ENCODE data around the gene ATAD3B.
"Not testable (repeated sequence)": the region's sequence is repeated elsewhere in the genome, so short reads cannot be mapped to it uniquely, and the experiment has no call there.

Gene ATAD3B

DNA sequence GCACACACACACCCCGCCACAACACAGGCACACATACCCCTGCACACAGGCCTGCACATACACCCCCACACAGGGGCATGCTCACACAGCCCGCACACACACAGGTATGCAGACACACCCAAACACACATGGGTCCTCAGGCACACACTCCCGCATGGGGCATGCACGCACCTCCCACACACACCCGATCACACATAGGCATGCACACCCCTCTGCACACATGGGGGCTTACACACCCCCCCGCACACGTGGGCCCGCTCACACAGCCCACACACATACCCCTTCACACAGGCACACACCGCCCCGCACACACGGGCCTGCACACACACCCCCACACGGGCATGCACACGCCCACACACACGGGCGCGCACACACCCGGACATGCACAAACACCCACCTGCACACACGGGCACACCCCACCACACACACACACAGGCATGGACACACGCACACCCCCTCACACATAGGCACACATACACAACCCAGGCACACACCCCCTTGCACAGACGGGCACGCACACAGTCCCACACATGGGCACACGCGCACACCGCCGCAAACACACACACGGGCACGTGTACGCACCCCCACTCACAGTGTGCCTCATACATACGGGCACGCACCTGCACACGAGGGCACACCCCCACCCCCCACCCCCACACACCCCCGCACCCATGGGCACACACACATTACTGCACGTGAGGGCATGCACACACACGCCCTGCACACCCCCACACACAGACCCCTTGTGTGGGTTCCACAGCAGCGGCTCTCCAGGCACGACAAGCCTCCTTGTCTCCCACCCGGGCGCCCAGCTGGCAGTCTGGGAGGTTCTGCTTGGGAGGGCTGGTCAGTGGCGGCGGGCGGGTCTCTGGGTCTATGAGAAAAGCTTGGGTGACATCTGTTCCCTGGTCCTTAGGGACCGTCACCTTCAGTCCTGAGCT lies 8.3 kb downstream of the ATAD3B start:
- DNase-seq (ENCODE audit: low read depth in 2 of 2) = no peak

DNA sequence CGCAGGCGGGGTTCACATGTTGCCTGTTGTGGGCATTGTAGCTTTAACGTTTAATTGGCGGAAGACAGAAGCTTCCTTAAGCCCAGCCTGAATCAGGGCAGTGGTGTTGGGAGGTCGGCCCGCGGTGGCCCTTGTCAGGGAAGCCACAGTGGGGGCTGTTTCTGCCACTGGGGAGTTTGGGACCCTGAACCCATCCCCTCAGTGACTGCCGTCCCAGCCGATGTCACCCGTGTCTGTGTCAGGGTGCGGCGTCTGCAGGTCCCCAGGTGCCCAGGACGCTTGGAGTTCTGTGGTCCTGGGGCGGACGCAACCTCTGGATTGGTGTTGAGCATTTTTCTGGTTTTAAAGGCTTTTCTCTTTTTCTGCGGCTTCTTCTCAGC lies 8.9 kb downstream of the ATAD3B start:
- not testable (repeated sequence) for DNase-seq (ENCODE audit: low read depth in 2 of 2)

- DNase-seq (ENCODE audit: low read depth in 2 of 2) = not testable (repeated sequence)
Measured at GRCh38 chr1:1481811-1482210, 10.2 kb downstream of the ATAD3B start.

- DNase-seq (ENCODE audit: low read depth in 2 of 2) = no peak
Measured at GRCh38 chr1:1482856-1483255, 11.3 kb downstream of the ATAD3B start.

- no peak for DNase-seq (ENCODE audit: low read depth in 2 of 2)
Measured at GRCh38 chr1:1483714-1484113, 12.1 kb downstream of the ATAD3B start.

DNA sequence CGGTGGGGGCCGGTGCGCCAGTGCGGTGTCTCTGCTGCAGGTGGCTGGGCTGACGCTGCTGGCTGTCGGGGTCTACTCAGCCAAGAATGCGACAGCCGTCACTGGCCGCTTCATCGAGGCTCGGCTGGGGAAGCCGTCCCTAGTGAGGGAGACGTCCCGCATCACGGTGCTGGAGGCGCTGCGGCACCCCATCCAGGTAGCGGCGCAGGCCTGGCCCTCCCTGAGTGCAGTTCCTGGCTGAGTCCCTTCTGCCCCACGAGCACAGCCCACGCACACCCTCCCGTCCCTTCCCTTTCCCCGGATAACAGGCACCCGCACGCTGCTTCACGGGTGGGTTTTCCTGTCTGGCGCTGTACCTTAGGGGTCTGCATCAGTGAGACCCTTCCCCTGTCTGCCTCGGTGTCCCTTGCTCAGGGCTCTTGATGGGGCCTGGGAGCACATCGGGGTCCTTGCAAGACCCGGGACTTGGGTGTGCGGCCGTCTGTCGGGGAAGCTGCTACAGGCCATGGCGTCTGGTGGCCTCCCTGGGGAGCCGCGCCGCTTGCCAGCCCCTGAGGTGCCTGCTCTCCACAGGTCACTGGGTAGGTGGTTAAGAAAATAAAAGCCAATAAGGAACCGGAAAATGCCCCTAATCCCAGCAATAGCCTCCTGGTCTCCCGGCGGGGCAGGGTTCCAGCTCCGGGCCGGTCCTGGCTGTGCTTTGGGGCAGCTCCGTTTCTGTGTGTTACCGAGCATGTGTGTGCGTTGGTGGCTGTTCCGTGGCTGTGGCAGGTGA lies 13.6 kb downstream of the ATAD3B start:
- DNase-seq (ENCODE audit: low read depth in 2 of 2) = not testable (repeated sequence)

DNA sequence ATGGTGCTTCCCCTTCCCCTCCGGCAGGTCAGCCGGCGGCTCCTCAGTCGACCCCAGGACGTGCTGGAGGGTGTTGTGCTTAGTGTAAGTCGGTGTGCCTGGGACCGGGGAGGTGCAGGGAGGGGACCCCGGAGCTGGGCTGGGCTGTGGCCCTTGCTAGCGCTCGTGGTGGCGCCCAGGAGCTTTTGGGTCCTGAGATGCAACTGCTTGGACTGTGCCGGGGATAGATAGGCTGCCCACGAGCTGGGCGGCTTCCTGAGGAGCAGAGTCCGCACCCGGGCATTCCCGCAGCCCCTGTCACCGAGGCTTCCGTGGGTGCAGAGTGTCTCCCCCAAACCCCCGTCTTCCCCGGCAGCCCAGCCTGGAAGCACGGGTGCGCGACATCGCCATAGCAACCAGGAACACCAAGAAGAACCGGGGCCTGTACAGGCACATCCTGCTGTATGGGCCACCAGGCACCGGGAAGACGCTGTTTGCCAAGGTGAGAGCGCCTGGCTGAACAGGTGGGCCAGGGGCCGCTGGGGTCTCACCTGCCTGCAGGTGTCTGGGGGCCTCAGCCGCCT lies 14.3 kb downstream of the ATAD3B start:
- DNase-seq (ENCODE audit: low read depth in 2 of 2) = not testable (repeated sequence)

GRCh38 chr1:1487701-1488100 lies 16.1 kb downstream of the ATAD3B start:
- DNase-seq (ENCODE audit: low read depth in 2 of 2) = no peak

- DNase-seq (ENCODE audit: low read depth in 2 of 2) = no peak
Measured at GRCh38 chr1:1489231-1489630, 17.7 kb downstream of the ATAD3B start.

GRCh38 chr1:1489861-1490260 lies 18.3 kb downstream of the ATAD3B start:
- DNase-seq (ENCODE audit: low read depth in 2 of 2) = no peak

DNA sequence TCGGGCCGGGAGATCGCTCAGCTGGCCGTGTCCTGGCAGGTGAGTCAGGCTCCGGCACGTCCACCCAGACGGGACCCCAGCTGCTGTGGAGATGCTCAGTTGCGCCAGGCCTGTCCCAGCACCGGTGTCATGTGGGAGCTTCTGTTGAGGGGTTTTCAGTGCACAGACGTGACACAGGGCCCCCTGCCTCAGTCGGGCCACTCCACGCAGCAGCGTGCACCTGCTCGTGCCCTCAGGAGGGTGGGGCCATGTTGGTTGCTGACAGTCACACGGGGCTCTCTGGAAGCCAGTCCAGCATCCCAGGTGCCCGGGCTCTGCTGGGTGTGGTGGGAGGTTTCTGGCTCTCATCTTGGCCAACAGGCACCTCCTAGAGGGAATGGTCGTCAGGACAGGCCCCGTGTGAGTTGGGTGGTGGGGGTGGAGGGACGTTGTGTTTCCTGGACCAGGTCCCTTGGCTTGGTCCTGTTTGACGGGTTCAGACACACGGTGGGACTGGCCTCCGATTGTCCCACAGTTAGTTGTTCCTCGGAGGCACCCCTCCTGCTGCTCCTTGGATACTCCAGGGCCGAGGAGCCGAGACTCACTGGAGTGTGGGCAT lies 19.2 kb downstream of the ATAD3B start:
- DNase-seq (ENCODE audit: low read depth in 2 of 2) = no peak

DNA sequence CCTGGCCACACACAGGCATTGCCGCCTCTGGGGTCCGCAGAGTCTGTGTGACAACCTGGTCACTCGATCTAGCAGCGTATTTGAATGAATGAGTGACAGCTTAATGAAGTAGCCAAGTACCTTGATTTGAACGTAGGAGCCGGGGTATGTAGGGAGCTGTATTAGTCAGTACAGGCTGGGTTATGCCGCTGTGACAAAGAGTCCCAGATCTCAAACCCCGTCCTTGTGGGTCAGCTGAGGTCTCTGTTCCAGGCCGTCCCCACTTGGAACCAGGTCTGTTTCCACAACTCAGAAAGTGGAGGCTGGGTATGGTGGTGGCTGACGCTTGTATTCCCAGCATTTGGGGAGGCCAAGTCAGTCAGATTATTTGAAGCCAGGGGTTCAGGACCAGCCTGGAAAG lies 20.0 kb downstream of the ATAD3B start:
- DNase-seq (ENCODE audit: low read depth in 2 of 2) = no peak

GRCh38 chr1:1494311-1494710 lies 22.7 kb downstream of the ATAD3B start:
- DNase-seq (ENCODE audit: low read depth in 2 of 2) = not testable (repeated sequence)

DNA sequence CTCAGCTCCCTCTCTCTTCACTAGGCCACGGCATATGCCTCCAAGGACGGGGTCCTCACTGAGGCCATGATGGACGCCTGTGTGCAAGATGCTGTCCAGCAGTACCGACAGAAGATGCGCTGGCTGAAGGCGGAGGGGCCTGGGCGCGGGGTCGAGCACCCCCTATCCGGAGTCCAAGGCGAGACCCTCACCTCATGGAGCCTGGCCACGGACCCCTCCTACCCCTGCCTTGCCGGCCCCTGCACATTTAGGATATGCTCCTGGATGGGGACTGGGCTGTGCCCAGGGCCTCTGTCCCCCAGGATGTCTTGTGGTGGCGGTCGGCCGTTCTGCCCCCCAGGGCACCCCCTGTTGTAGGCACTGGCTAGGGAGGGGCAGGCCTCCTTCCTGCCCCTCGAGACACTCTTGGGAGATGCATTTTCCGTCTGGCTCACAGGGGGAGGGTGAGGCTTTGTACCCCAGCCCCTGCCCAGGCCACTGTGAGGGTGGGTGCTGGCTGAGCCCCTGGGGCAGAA lies 24.0 kb downstream of the ATAD3B start:
- DNase-seq (ENCODE audit: low read depth in 2 of 2) = not testable (repeated sequence)

- DNase-seq (ENCODE audit: low read depth in 2 of 2) = peak; percentile 40 to 65
Measured at GRCh38 chr1:1504777-1505365, 33.3 kb downstream of the ATAD3B start.

DNA sequence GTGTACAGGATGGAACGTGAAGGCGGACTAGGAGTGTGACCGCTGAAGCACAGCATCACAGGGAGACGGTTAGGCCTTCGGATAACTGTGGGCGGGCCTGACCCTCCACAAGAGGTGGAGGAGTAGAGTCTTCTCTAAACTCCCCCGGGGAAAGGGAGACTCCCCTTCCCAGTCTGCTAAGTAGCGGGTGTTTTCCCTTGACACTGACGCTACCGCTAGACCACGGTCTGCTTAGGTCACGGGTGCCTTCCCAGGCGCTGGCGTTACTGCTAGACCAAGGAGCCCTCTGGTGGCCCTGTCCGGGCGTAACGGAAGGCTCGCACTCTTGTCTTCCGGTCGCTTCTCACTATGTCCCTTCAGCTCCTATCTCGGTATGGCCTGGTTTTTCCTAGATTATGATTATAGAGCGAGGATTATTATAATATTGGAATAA lies 33.8 kb downstream of the ATAD3B start:
- DNase-seq (ENCODE audit: low read depth in 2 of 2) = not testable (repeated sequence)

GRCh38 chr1:1505801-1506200 lies 34.2 kb downstream of the ATAD3B start:
- DNase-seq (ENCODE audit: low read depth in 2 of 2) = not testable (repeated sequence)

- DNase-seq (ENCODE audit: low read depth in 2 of 2) = no peak
Measured at GRCh38 chr1:1507305-1507704, 35.7 kb downstream of the ATAD3B start.

- not testable (repeated sequence) for DNase-seq (ENCODE audit: low read depth in 2 of 2)
Measured at GRCh38 chr1:1508775-1509464, 37.4 kb downstream of the ATAD3B start.

- not testable (repeated sequence) for DNase-seq (ENCODE audit: low read depth in 2 of 2)
Measured at GRCh38 chr1:1509465-1509850, 37.9 kb downstream of the ATAD3B start.

All from activated CD4-positive, alpha-beta T cell treated with anti-CD3 and anti-CD28 coated beads for 24 hours (primary cell).